Measurements from ENCODE around the gene NOA1. TPM values are rescaled to one million over a fixed set of nuclear protein-coding genes. Genes with fewer than 3 reads are reported as not detected.

The NOA1 gene
- 10 to 100 TPM; 15.3 to 25.8 (median 21.0) TPM for total RNA-seq

DNA sequence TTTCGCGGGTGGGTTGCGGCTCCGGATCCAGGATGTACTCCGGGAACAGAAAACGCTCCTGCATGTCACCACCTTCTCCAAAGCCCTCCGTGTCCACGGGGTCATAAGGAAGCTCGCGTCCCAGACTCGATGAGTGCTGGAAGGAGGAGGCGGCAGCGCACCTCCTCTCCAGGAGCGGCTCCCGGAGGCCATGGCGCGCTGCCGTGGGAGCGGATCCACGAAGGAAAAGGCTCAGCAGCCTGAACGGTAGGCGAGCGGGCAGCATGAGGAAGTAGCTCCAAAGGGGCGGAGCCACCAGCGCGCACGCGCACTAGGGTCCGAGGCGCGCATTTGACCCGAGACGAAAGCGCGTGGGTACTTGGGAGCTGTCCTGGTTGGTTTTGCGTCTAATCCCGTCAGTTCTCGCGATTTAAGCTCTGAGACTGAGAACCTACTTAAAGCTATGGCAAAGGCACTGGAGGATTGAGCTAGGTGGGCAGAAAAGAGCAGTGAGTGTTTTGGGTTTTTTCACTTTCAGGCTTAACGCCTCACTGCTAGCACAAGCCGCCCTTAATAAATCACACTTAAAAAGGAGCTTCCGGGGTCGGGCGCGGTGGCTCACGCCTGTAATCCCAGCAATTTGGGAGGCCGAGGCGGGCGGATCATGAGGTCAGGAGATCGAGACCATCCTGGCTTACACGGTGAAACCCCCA is at the start of gene NOA1:
Gene NOA1, minus strand, starts transcription at position 286 of the 692 bp plus-strand sequence. Its CDS starts 21 bp downstream, at position 265.
- peak within 1 kb of the TSS; percentile 73 to 93 for H3K4me3 ChIP-seq
- no peaks in the 10 kb centered on the region for H3K27me3 ChIP-seq
- TF ChIP-seq EP300 (IDR thresholded peaks at IDR 0.05) (no peak), POLR2A (IDR thresholded peaks at IDR 0.05) (peak; percentile 27 to 41), POLR2AphosphoS5 (IDR thresholded peaks at IDR 0.05) (peak; percentile 72)
- TF ChIP-seq, protein P1, sequence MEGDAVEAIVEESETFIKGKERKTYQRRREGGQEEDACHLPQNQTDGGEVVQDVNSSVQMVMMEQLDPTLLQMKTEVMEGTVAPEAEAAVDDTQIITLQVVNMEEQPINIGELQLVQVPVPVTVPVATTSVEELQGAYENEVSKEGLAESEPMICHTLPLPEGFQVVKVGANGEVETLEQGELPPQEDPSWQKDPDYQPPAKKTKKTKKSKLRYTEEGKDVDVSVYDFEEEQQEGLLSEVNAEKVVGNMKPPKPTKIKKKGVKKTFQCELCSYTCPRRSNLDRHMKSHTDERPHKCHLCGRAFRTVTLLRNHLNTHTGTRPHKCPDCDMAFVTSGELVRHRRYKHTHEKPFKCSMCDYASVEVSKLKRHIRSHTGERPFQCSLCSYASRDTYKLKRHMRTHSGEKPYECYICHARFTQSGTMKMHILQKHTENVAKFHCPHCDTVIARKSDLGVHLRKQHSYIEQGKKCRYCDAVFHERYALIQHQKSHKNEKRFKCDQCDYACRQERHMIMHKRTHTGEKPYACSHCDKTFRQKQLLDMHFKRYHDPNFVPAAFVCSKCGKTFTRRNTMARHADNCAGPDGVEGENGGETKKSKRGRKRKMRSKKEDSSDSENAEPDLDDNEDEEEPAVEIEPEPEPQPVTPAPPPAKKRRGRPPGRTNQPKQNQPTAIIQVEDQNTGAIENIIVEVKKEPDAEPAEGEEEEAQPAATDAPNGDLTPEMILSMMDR (IDR thresholded peaks at IDR 0.05): no peak
- H3K27ac ChIP-seq: peak within 1 kb of the TSS; percentile 76 to 91 (median 88)
- H3K36me3 ChIP-seq: peaks cover 0 to 24% of the 10 kb centered on the region in 2 donors
- 0 to 1% methylated on average over 3 to 14 of the region's 51 CpGs for WGBS, 2 donors (ENCODE audit: low coverage in 1 of 2)
- ATAC-seq: peak; percentile 94
- H3K4me1 ChIP-seq: peaks cover 0 to 61% (median 34%) of the 10 kb centered on the region in 3 donors
- H3K9me3 ChIP-seq: peaks cover 0 to 12% (median 0%) of the 10 kb centered on the region in 3 donors

- H3K4me3 ChIP-seq: no peak overlapping the region
- TF ChIP-seq POLR2AphosphoS5 (IDR thresholded peaks at IDR 0.05): no peak
- TF ChIP-seq POLR2A (IDR thresholded peaks at IDR 0.05): no peak
- TF ChIP-seq, protein P1 (IDR thresholded peaks at IDR 0.05): no peak
- TF ChIP-seq EP300 (IDR thresholded peaks at IDR 0.05): no peak
- H3K9me3 ChIP-seq: no peaks in the 10 kb centered on the region
- 40 to 86% methylated on average over 2 to 4 of the region's 4 CpGs for WGBS, 2 donors (ENCODE audit: low coverage in 1 of 2)
- H3K36me3 ChIP-seq: peaks cover 7 to 99% of the 10 kb centered on the region in 2 donors
- H3K27me3 ChIP-seq: no peaks in the 10 kb centered on the region
- peaks cover 0 to under 1% (median 0%) of the 10 kb centered on the region in 3 donors for H3K4me1 ChIP-seq
- H3K27ac ChIP-seq: no peak overlapping the region
- ATAC-seq: no peak
These were observed 45.7 kb upstream of the NOA1 start for GRCh38 chr4:57023104-57023503.

DNA sequence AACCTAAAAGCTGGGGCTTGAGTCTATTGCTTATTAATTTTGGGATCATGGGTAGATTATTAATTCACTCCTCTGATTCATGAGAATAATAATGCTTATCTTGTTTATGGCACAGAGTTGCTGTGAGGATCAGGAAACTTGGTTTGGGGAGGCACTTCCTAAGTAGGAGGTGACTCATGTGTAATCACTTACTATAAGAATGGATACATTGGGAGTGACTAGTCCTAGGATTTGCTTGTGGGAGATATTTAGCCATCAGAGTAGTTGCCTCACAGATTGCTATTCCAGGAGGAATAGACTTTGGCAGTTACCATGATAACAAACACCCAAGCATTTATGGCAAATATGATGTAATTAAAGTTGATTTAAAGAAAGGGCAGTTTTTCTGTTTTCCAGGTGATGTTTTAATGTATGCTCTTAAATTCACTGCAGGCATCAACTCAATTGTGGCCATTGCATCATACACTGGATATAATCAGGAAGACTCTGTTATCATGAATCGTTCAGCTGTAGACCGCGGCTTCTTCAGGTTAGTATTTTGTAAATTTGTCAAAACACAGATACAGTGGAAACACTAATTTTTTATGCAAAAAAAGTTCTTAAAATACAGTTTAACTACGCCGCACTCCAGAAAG is 43.2 kb upstream of the NOA1 start:
- no peak overlapping the region for H3K4me3 ChIP-seq
- WGBS, 2 donors (ENCODE audit: low coverage in 1 of 2): 99 to 100% methylated on average over 5 of the region's 5 CpGs
- no peak for ATAC-seq
- no peaks in the 10 kb centered on the region for H3K9me3 ChIP-seq
- peaks cover 7 to 99% of the 10 kb centered on the region in 2 donors for H3K36me3 ChIP-seq
- peak overlapping the region in 1 of 4 donors; percentile 39 for H3K27ac ChIP-seq
- H3K27me3 ChIP-seq: no peaks in the 10 kb centered on the region
- TF ChIP-seq POLR2A (IDR thresholded peaks at IDR 0.05): no peak
- TF ChIP-seq, protein P1 (IDR thresholded peaks at IDR 0.05): no peak
- no peak for TF ChIP-seq POLR2AphosphoS5 (IDR thresholded peaks at IDR 0.05)
- TF ChIP-seq EP300 (IDR thresholded peaks at IDR 0.05): no peak
- no peaks in the 10 kb centered on the region for H3K4me1 ChIP-seq

DNA sequence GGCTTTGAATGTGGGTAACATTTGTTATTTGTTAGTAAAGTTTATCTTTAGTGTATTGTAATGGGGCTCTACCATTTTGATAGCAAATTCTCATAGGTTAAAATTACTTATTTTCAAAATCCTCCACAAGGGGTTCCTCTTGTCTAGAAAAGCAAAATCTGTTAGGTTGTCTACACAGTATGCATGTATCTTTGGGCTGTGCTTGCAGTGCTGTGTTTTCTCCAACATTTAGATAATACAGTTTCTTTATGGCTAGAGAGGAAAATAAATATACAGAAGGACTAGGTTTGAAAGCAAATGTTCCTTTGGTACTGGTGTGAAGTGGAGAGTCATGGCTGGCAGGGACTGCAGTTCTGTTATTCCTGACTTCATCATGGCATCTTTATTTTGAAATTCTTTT is 41.6 kb upstream of the NOA1 start:
- no peaks in the 10 kb centered on the region for H3K9me3 ChIP-seq
- H3K4me3 ChIP-seq: no peak overlapping the region
- H3K27me3 ChIP-seq: no peaks in the 10 kb centered on the region
- ATAC-seq: no peak
- peaks cover 7 to 99% of the 10 kb centered on the region in 2 donors for H3K36me3 ChIP-seq
- no peaks in the 10 kb centered on the region for H3K4me1 ChIP-seq
- TF ChIP-seq POLR2A (IDR thresholded peaks at IDR 0.05): no peak
- TF ChIP-seq, protein P1 (IDR thresholded peaks at IDR 0.05): peak in 1 of 4 experiments; percentile 8
- H3K27ac ChIP-seq: no peak overlapping the region

Data from gastroesophageal sphincter (tissue), 4 donors.